GOT3 (cell line): Measurements from ENCODE around the gene DUSP11.
"Not testable (repeated sequence)": the region's sequence is repeated elsewhere in the genome, so short reads cannot be mapped to it uniquely, and the experiment has no call there.

Experiments used
- DNase-seq: peaks from one replicate; lab custom pipeline; 2025; ENCODE audit warnings: mixed read lengths; lab: John Stamatoyannopoulos, UW

The DUSP11 gene

DNA sequence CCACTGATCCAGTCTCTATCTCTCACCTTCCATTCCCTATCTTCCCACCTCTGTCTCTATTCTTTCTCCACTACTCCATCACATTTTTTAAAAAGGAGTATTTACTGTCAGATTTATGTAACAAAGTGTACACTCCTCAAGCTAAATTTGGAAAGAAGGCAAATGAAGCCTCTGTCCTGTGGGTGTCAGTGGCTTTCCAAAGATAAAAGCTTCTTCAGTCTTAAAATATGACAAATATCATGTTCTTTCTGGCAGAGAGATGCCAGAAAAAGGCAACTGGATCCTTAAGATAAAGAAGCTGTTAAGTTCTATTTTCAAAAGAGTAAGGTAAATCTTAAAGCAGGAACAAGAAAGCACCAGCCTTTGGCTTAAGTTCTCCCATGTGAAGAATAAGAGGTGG is 7.1 kb downstream of the DUSP11 start:
- DNase-seq = no peak

DNA sequence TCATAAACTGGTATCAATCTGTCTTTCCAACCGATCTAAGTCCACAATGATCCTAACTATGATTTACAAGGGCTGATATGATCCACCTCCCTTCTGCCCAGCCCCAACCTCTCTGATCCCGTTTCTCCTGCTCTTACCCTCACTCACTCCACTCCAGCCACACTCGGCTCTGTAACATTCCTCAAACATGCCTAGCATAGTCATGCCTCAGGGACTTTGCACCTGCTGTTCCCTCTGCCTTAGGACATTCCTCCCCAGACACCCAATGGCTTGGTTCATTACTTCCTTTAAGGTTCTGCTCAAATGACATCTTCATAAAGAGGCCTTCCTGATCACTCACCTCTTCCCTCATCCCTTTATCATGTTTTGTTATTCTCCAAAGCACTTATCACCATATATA is 9.2 kb downstream of the DUSP11 start:
- no peak for DNase-seq

GRCh38 chr2:73766994-73767393 is 12.9 kb downstream of the DUSP11 start:
- no peak for DNase-seq

- DNase-seq = no peak
These were observed 13.6 kb downstream of the DUSP11 start for GRCh38 chr2:73766349-73766748.

DNA sequence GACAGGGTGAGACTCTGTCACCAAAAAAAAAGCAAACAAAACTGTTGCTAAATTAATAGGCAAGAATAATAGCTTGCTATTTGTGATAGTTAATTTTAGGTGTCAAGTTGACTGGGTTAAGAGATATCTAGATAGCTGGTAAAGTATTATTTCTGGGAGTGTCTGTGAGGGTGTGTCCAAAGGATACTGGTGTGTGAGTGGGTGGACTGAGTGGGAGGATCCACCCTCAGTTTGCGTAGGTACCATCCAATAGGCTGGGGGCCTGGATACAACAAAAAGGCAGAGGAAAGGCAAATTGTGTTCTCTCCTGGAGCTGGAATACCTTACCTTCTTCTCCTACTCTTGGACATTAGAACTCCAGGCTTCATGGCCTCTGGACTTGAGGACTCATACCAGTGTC is 15.0 kb downstream of the DUSP11 start:
- DNase-seq = no peak

- no peak for DNase-seq
These were observed 17.3 kb downstream of the DUSP11 start for GRCh38 chr2:73762571-73762970.

- no peak for DNase-seq
These were observed 20.0 kb downstream of the DUSP11 start for GRCh38 chr2:73759904-73760303.

DNA sequence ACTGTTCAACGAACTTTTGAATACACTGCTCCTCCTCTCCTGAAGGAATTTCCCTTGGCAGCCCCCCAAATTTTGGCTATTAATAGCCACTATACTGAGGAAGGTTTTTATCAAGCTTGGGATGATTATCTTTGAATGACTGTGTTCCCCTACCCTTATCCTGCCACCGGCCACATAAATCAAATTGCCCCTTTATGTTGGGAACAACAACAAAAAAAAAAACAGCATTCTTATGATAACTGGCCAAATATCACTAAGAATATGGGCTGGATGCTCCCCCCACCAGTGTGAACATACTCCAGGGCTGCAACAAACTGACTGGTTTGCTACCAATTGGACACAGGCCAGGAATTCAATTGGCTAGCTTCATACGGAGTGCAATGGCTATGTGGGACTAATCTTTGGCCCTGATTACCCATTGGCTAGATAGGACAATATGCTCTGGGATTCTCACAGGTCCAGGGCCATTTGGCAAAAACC is 20.6 kb downstream of the DUSP11 start:
- no peak for DNase-seq

DNA sequence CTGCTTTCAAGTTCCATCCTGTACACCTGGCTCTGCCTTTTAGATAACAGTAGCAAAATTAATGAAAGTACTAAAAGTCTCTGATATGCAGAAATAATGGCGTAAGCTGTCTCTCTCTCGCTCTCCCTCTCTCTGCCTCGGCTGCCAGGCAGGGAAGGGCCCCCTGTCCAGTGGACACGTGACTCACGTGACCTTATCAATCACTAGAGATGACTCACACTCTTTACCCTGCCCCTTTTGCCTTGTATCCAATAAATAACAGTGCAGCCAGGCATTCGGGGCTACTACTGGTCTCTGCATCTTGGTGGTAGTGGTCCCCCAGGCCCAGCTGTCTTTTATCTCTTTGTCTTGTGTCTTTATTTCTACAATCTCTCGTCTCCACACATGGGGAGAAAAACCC is 25.6 kb downstream of the DUSP11 start:
- DNase-seq = not testable (repeated sequence)

DNA sequence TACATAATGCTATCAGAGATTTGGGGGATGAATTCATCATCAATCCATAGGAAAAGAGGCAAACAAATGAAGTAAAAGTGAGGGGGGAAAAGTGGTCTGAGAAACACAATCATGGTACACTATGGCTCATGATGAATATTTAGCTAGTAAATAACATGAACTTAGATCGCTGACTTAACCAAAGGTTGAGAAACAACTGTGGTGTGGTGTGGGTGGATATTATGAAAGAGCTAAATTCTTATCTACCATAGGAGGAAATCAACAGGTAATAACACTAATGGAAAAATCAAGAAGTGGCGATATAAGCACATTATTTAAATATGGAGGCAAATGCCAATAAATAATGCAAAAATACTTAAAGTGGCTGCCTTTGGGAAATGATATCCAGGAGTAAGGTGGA is 30.6 kb downstream of the DUSP11 start:
- DNase-seq = no peak

DNA sequence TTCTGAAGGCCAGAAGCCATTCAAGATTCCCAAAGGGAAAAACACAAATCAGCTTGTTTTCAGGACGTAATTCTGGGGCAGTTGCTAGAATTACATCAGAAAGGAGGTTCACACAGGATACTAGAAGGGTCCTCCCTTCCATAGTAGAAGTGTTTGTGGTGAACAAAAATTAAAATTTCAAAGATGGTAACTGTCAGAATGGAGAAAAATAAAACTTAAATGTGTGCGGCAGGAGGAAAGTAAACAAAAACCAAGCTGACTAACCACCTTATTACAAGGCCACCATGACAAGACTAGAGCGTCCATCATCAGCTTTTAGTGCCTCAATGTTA is 33.1 kb downstream of the DUSP11 start:
- no peak for DNase-seq

DNA sequence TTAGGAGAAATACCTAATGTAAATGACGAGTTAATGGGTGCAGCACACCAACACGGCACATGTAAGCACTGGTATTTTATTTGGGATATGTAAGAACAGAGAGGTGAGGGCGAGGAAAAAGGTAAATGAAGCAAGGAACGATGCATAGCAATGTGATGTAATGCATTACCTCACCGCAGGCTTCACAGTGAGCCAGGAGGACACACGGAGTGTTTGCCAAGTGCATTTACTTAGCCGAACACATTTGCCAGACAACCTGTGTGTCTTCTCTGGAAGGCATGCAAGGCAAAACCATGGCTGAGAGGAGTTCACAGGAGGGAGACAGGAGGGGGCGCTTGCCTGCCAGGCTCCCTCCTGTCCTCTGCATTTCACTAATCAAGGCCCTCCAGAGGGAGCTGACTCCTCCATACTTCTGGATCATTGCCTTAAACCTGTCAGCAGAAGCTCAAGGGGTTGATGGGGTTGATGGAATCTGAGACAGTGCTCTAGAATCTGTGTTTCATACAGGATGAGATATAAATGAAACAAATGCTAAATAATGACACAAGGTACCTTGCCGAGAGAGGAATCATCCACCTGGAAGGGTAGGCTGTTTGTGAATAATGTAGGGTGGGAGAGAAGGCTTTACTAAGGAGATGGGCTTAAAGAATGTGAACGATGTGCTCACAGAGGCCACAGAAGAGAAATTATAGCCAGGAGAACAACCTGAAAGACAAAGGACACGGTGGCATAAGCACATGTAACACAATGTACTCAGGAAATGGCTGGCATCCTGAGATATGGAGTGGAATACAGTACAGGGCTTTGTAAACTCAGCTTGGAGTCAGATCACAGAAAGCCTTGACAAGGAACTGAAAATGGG is 33.7 kb downstream of the DUSP11 start:
- no peak for DNase-seq

DNA sequence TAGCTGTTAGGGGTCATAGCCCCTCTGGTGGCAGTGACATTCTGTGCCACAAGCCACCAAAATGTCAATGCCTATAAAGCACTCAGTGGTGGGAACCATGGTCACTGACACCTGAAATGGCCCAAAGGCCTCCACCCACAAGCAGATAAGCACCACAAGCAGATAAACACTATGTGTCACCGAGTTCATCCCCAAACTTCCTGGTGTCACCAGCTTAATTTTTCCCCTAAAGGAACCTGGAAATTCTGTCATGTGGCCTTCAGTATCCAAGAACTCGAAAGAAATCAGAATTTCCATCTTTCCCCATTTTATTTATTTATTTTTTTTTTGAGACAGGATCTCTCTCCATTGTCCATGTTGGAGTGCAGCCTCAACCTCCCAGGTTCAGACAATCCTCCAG is 39.1 kb downstream of the DUSP11 start:
- DNase-seq = no peak

DNA sequence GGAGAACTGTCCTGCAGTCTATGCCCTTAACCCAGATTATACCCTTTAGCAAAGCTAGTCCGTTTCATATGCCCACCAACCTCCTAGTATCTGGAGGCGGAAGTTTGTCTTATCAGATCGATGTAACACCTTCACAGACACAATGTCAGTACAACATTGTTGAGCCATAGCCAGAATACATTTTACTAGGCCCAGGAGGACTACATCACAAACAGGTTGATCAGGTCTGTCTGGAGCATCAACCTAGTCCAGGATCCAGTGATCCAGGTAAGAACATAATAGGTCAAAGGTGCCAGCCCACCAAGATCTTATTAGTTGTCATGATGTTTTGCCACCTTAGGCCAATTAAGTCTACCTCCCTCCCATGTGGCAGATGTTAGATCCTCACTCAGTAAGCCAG is 40.8 kb downstream of the DUSP11 start:
- no peak for DNase-seq

GRCh38 chr2:73736855-73737779 is 42.8 kb downstream of the DUSP11 start, which contains the start of gene TPRKB:
TPRKB (minus strand) TSS chr2:73737345; CDS start chr2:73734569, 2,776 bp downstream.
- DNase-seq = peak; percentile 86

DNA sequence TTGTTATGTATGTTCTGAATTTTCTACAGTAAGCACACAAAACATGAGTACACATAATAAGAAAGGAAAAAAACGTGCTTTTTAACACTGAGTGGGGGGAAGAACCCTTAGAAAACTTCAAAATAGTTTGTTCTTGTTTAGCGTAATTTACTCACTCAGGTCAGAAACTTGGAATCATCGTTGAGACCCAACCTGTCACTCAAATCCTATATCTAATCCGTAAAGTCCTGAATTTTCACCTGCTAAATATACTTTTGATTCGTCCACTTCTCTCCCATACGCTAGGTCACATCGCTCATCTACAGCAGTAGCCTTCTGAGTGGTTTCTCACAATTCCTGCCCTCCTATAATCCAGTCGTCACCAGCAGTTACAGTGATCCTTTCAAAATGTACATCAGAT is 43.5 kb downstream of the DUSP11 start:
- DNase-seq = no peak

DNA sequence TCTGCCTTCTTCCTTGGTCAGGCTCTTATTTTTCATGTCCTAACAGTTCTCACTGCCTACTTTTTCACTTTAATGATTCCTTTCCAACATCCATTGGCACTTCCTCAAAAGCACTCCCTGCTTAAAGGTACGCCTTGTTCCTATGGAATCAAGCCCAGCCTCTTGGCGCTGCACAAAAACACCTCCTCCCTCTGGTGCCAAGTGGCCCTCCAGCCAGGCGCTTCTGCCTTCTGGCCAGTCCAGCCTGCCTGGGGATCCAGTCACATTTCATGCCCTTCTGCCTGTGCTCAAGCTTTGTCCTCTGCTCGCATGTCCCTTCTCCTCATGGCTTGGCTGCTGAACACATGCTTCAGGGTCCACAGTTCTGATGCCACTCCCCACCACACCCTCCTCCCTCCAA is 49.1 kb downstream of the DUSP11 start:
- DNase-seq = no peak

DNA sequence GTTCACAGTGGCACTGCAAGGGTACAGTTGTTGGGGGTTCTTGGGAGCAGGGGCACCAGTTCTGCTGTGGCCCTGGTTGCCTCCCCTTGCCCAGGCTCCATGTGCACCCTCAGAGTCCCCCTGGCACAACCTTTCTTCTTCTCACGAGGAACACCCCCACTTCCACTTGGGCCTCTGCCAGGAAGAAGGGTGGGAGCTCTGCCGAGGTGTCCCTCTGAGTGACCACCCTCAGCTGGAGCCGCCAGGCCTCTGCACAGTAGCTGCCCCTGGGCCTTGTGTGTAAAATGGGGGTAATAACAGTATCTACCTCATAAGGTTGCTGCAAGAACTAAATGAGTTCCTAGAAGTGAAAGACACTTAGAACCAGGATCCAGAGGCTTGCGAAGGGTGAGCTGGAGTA is 51.2 kb downstream of the DUSP11 start:
- DNase-seq = no peak

DNA sequence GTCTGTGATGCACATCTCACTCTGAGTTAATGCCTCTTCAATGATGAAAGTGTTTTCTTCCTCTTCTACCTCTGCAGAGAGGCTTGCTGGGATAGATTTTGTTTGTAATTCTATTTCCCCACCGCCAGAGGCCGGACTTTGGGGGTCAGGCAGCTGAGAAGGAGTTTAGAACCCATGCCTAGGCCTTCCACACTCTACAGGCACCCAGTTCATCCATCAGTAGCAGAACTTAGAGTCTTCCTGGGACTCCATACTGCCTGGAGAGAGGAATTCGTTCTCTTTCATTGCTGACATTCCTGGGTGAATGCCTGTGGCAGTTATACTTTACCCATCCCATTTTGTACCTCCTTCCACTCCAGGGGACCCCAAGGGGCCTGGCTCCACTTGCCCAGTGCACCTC is 51.9 kb downstream of the DUSP11 start:
- DNase-seq = no peak

DNA sequence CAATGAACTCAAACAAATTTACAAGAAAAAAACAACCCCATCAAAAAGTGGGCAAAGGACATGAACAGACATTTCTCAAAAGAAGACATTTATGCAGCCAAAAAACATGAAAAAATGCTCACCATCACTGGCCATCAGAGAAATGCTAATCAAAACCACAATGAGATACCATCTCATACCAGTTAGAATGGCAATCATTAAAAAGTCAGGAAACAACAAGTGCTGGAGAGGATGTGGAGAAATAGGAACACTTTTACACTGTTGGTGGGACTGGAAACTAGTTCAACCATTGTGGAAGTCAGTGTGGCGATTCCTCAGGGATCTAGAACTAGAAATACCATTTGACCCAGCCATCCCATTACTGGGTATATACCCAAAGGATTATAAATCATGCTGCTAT is 53.2 kb downstream of the DUSP11 start:
- not testable (repeated sequence) for DNase-seq

DNA sequence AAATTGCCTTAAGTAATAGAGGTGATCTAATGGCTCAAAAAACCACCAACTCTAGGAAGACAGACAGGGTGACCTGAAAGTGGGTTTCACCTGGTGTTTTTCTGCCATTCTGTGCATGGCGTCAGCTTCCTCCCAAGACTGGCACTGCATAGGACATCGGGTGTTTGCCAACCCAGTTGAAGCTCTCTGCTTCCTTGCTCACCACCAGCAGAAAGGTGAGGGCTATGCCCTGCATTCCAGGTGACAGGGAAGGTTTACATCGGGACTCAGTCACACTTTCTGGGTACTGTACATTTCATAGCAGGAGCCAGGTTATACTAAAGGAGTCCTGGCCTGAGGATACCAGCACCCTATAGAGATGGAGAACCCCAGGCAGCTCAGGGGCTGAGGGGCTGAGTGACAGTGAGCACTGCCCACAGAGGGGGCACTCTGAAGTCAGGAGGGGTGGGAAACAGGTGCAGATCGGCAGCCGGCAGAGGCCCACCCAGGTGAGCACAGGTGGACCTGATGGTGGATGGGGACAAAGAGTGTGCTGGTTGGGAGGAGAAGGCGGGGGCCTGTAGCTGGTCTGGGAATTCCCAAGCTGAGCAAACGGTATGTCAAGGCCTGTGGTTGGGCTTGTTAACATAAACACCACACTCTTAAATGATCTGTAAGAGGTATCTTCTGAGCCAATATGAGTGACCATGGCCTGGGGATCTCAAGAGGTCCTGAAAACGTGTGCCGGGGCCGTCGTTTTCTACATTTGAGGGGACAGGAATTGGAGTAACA is 60.9 kb downstream of the DUSP11 start:
- DNase-seq = no peak

DNA sequence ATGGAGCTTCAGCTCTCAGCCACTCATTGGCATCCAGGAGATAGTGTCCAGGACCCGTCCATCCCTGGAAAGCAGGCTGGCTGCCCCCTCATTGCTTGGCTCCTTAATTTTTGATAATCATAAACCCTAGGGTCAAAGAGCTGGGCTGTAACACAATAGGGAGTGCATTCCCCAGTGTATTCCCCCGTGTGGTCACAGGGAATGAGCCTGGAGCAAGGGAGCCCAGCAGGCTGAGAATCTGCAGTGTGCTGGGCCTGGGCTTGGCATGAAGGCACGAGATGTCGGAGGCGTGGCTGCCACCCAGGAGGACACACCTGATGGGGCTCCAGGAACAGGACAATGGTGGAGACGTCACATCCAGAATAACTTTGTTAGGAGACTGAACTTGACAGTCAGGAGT is 61.5 kb downstream of the DUSP11 start:
- no peak for DNase-seq
